Stimulated activated CD4-positive, alpha-beta T cell treated with anti-CD3 and anti-CD28 coated beads, Interleukin-4, amount 100 ng/mL, for 1 hour (primary cell): Measurements from ENCODE around the gene BICDL2.

ENCODE experiments used
- DNase-seq: peaks from one replicate; pipeline ENCODE4 v3.0.0-alpha.2; 2020

Gene BICDL2

GRCh38 chr16:2981177-2981898 lies 55.4 kb downstream of the BICDL2 start:
- no peak for DNase-seq

- peak; percentile 97 for DNase-seq
These were observed 56.2 kb downstream of the BICDL2 start, which contains the start of gene PKMYT1 for GRCh38 chr16:2980227-2981176. Gene PKMYT1, minus strand, starts transcription at chr16:2980446. Its CDS starts 789 bp downstream, at chr16:2979657.

DNA sequence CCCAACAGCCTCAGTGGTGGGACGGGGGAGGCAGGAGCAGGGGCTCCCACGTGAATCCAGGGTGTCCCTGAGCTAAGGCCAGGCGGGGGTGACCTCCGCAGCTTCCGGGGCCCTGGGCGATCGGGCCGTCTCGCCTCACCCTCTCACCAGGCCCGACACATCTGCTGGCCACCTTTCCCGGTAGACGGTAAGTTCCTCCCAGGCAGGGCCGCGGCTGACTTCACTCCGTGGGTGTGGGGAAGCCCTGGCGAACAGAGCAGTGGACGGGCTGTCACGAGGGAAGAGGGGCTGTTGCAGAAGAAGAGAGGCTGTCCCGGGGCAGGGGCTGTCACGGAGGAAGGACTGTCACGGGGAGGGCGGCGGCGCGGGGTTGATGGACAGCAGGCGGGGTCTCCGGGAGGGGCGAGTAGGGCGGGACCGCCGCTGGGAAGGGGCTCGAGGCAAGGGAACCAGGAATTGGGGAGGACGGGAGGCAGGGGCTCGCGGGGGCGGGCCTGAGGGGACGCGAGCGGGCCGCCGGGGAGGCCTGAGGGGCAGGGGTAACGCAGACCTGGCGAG lies 57.0 kb downstream of the BICDL2 start:
- no peak for DNase-seq
